K562 (cell line): ENCODE results near the gene UBE3B. TPM values are rescaled to one million over a fixed set of nuclear protein-coding genes. Genes with fewer than 3 reads are reported as not detected.

ENCODE experiments used
- ATAC-seq: fragments of 200-7000 bp; cut with Tn5 transposase; 3 replicates; pipeline ENCODE4 v1.9.1; 2020; ENCODE audit warnings: moderate library complexity
- BruUV-seq: library from RNA; stranded (reverse); fragments of 400-500 nt; replicated peaks from 2 replicates; lab custom pipeline; 2021; lab: Mats Ljungman, UMichigan
- CTCF ChIA-PET: fragments of 300-600 bp; formaldehyde crosslinking; extraction: SDS; loops from one replicate; lab custom pipeline; 2021; ENCODE audit warnings: low intra/inter-chr PET ratio; lab: Yijun Ruan, JAX
- POLR2A ChIA-PET: fragments of 300-600, 350-650 bp; sonication (Branson Sonifier 250); formaldehyde crosslinking; extraction: SDS; loops from one replicate; lab custom pipeline; 2021; ENCODE audit warnings: antibody characterized with exemption, inconsistent platforms; lab: Yijun Ruan, JAX
- DNase-seq, 4 experiments: peaks; one replicate each; pipeline versions ENCODE4 v3.0.0 to v3.0.0-alpha.2; 2011 to 2018; ENCODE audit warnings: low spot score in 3 of 4, mixed read lengths in 3 of 4; ENCODE audit errors: extremely low read depth in 1 of 4
- FAIRE-seq: peaks from 2 replicates; lab custom pipeline; 2011; peaks lifted over from hg19 to GRCh38; lab: Jason Lieb, UNC
- H2AFZ ChIP-seq: 2 replicates; pipeline ENCODE4 v1.6.0; 2011; ENCODE audit warnings: low read depth, low read length, control low read depth, inconsistent platforms
- H3K27ac ChIP-seq: fragments of 200-600 bp; 3 replicates; pipeline ENCODE4 v1.8.0; 2011; ENCODE audit warnings: low read depth, mild to moderate bottlenecking, control low read depth, inconsistent platforms, low read length, moderate library complexity, mixed read lengths; ENCODE audit errors: extremely low read depth
- H3K27me3 ChIP-seq, 2 experiments: fragments of 300-600 bp in 1 of 2; 2 replicates in 1 of 2; 3 replicates in 1 of 2; pipeline versions ENCODE4 v1.6.0 to v1.8.0; 2011; ENCODE audit warnings: inconsistent platforms in 2 of 2, low read length in 2 of 2, mild to moderate bottlenecking in 1 of 2, mixed read lengths in 1 of 2, moderate library complexity in 1 of 2; ENCODE audit not compliant: control insufficient read depth in 2 of 2, insufficient read depth in 2 of 2
- H3K36me3 ChIP-seq: fragments of 300-600 bp; 3 replicates; pipeline ENCODE4 v1.8.0; 2011; ENCODE audit warnings: mild to moderate bottlenecking, low read length, inconsistent platforms; ENCODE audit not compliant: control insufficient read depth, insufficient read depth
- H3K4me1 ChIP-seq, 2 experiments: fragments of 200-600 bp in 1 of 2; replicated peaks in 1 of 2; 2 replicates in 1 of 2; 3 replicates in 1 of 2; pipeline versions ENCODE4 v1.5.1 to v1.8.0; 2011; ENCODE audit warnings: inconsistent platforms in 2 of 2, low read length in 2 of 2, mild to moderate bottlenecking in 1 of 2, mixed read lengths in 1 of 2, moderate library complexity in 1 of 2; ENCODE audit not compliant: control insufficient read depth in 2 of 2, insufficient read depth in 2 of 2
- H3K4me2 ChIP-seq: 2 replicates; pipeline ENCODE4 v1.6.1; 2011; ENCODE audit warnings: low read length, control low read depth, inconsistent platforms, mixed read lengths; ENCODE audit not compliant: insufficient read depth
- H3K4me3 ChIP-seq: fragments of 200-600 bp; sonication (generic), shearing (Covaris generic); 2 replicates; pipeline ENCODE4 v1.5.1; 2016; ENCODE audit warnings: control low read depth, inconsistent platforms
- H3K79me2 ChIP-seq: fragments of 200-600 bp; 3 replicates; pipeline ENCODE4 v1.8.0; 2011; ENCODE audit warnings: low read length, inconsistent platforms; ENCODE audit not compliant: control insufficient read depth, insufficient read depth
- H3K9ac ChIP-seq, 2 experiments: 2 replicates each; pipeline versions ENCODE4 v1.6.0 to v1.6.1; 2011; ENCODE audit warnings: low read depth in 2 of 2, low read length in 2 of 2, control low read depth in 1 of 2, inconsistent platforms in 1 of 2, mild to moderate bottlenecking in 1 of 2, mixed read lengths in 1 of 2; ENCODE audit not compliant: insufficient read depth in 1 of 2
- H3K9me1 ChIP-seq: one replicate; pipeline ENCODE4 v1.6.0; 2011; ENCODE audit warnings: inconsistent platforms, mild to moderate bottlenecking, low read length, moderate library complexity; ENCODE audit not compliant: control insufficient read depth, insufficient read depth
- H3K9me3 ChIP-seq: replicated peaks from 2 replicates; pipeline ENCODE4 v1.5.1; 2011; ENCODE audit warnings: low read depth, low read length, inconsistent platforms; ENCODE audit not compliant: control insufficient read depth, insufficient read depth
- H4K20me1 ChIP-seq: replicated peaks from 2 replicates; pipeline ENCODE4 v1.6.1; 2011; ENCODE audit warnings: low read length, inconsistent platforms, mixed read lengths; ENCODE audit not compliant: control insufficient read depth, insufficient read depth
- FOS ChIP-seq: IDR thresholded peaks from 3 replicates; pipeline ENCODE4 v1.6.1; 2011; ENCODE audit not compliant: insufficient read length; ENCODE audit errors: extremely low read depth
- JUN ChIP-seq, 2 experiments: sonication (generic) in 1 of 2; formaldehyde crosslinking in 1 of 2; IDR thresholded peaks; 2 replicates each; pipeline versions ENCODE4 v1.6.1 to v1.8.0; 2012 to 2022; ENCODE audit warnings: borderline replicate concordance in 2 of 2, mild to moderate bottlenecking in 2 of 2, improper control_type of control experiment in 1 of 2, low read depth in 1 of 2, low read length in 1 of 2, missing genetic modification reagents in 1 of 2
- NR3C1 ChIP-seq: sonication (generic); formaldehyde crosslinking; IDR thresholded peaks from 2 replicates; pipeline ENCODE4 v1.8.1; 2022; ENCODE audit warnings: missing genetic modification reagents
- PHB ChIP-seq: fragments of 250-450 bp; sonication (Bioruptor Pico); IDR thresholded peaks from 2 replicates; pipeline ENCODE4 v1.5.0; 2021
- TCFL5 ChIP-seq: fragments of 250-450 bp; sonication (Bioruptor Pico); conservative IDR thresholded peaks from 2 replicates; pipeline ENCODE4 v1.6.1; 2021; ENCODE audit warnings: mild to moderate bottlenecking, moderate library complexity, matching md5 sums
- VEZF1 ChIP-seq: fragments of 200-800 bp; sonication (Bioruptor generic); IDR thresholded peaks from 2 replicates; pipeline ENCODE4 v1.6.1; 2017; ENCODE audit warnings: missing genetic modification characterization, missing compliant biosample characterization
- WGBS: fragments of 100-300 bp; shearing (Covaris generic); methylation state at CpG from one replicate; pipeline ENCODE4 v1.1.6; 2016; ENCODE audit warnings: low coverage, mixed read lengths; ENCODE audit not compliant: insufficient coverage; ENCODE audit errors: missing lambda C conversion rate; 5-methylcytosine and 5-hydroxymethylcytosine counted together
- in situ Hi-C: fragments of 300-500 bp; cut with MboI; formaldehyde crosslinking; loops from 4 replicates; pipeline ENCODE4 v1.15.0; 2018; ENCODE audit warnings: inconsistent platforms, mixed read lengths
- intact Hi-C: fragments of 100-400 bp; cut with micrococcal nuclease; formaldehyde crosslinking; loops from 2 replicates; pipeline ENCODE4 v1.14.2; 2022
- polyA plus RNA-seq, 8 experiments: library from polyadenylated mRNA; depleted of rRNA in 4 of 8; stranded (reverse) in 5 of 8; unstranded in 3 of 8; fragments of >200 nt; fragmentation: Nextera tagmentation in 2 of 8; fragmentation: Illumina TruSeq in 1 of 8; extraction: Ambion mirVana in 2 of 8; extraction: Trizol in 1 of 8; gene quantifications; 2 replicates each; pipeline versions ENCODE4 v1.2.1 to v1.2.3, GENCODE V29; 2011 to 2014; ENCODE audit warnings: inconsistent platforms in 1 of 8, missing spikeins in 1 of 8
- total RNA-seq, 7 experiments: library from RNA; depleted of rRNA in 6 of 7; stranded (reverse); fragments of >200 nt in 6 of 7; fragmentation: Illumina TruSeq in 2 of 7; extraction: Trizol in 2 of 7; gene quantifications; 2 replicates each; pipeline versions ENCODE4 v1.2.1 to v1.2.3, GENCODE V29; 2011 to 2021; ENCODE audit warnings: low replicate concordance in 1 of 7

Gene UBE3B
- total and polyA plus RNA-seq, 9 of the 15 experiments (the other 6 are each of a cell fraction or from before 2014, with no cell fraction given) = 7.6 to 23.6 (median 15.5) TPM

DNA sequence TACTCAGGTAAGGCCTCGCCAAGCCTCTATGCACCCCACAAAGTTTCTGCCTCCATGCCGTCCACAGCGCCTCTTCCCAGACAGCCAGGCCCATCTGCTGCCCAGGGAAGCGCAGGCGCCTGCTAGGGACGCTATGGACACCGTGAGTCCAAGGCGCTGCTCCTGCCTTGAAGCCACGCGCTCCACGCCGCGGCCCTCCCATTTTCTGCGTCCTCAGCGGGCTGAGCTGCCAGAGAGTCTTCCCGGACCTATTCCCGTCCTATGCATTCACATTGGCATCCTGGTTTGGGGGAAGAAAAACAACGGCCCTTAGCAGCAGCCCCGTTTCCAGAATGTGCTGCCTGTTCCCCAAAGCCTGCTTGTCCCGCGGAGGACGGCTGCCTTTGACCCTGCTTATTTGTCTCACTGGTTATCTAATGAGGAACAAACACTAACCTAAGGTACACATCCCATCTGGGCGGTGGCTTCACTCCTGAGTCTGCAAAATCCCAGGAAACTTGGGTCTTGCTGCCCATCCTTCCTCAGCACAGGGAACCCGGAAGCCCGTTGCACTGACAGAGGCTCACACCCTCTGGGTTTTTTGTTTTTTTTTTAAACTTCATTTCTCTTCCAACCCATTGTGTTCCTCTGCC, 57.9 kb downstream of the UBE3B start:
- intact Hi-C loops = no loop called here
- H3K4me2 ChIP-seq = no peak overlapping the region
- no peaks in the 10 kb centered on the region for H3K9me3 ChIP-seq
- peaks cover 14% of the 10 kb centered on the region; the same call in 1 of the 2 replicates for H4K20me1 ChIP-seq
- no TSS peak for BruUV-seq
- H3K27ac ChIP-seq = no peak overlapping the region
- no peak overlapping the region for H3K4me3 ChIP-seq
- peaks cover 0 to 5% of the 10 kb centered on the region in 2 experiments; a peak in 2 of 5 replicates for H3K4me1 ChIP-seq
- TF ChIP-seq FOS (no peak), NR3C1 (no peak), PHB (CRISPR knock-in tag) (no peak), VEZF1 (CRISPR knock-in tag) (no peak), JUN (IDR thresholded peaks at IDR 0.05; ENCODE audit: borderline replicate concordance, low read depth, low read length) (no peak), JUN (CRISPR knock-in tag; IDR thresholded peaks at IDR 0.05; ENCODE audit: borderline replicate concordance) (no peak), TCFL5 (CRISPR knock-in tag) (no peak)
- in situ Hi-C loops = no loop called here
- DNase-seq (no peak), ATAC-seq (no peak; the same call in 2 of the 3 replicates), FAIRE-seq (no peak)
- no peaks in the 10 kb centered on the region for H3K79me2 ChIP-seq
- CTCF ChIA-PET = no interaction called here
- 62% methylated on average over 25 of the region's 25 CpGs for WGBS
- H3K27me3 ChIP-seq = peaks cover 11 to 33% of the 10 kb centered on the region in 2 experiments
- peaks cover 5% of the 10 kb centered on the region; the same call in 2 of the 3 replicates for H3K36me3 ChIP-seq
- H2AFZ ChIP-seq = no peak overlapping the region
- POLR2A ChIA-PET = no interaction called here
- H3K9me1 ChIP-seq = no peaks in the 10 kb centered on the region
- no peak overlapping the region for H3K9ac ChIP-seq
